HG03139 (cell line): Measurements from ENCODE around the gene FILIP1L.
"Not testable (repeated sequence)": the region's sequence is repeated elsewhere in the genome, so short reads cannot be mapped to it uniquely, and the experiment has no call there.

Experiments used
- ATAC-seq: cut with Tn5 transposase; IDR thresholded peaks from one replicate; pipeline ENCODE4 v1.9.1; 2021; ENCODE audit not compliant: unreplicated experiment

Gene FILIP1L

DNA sequence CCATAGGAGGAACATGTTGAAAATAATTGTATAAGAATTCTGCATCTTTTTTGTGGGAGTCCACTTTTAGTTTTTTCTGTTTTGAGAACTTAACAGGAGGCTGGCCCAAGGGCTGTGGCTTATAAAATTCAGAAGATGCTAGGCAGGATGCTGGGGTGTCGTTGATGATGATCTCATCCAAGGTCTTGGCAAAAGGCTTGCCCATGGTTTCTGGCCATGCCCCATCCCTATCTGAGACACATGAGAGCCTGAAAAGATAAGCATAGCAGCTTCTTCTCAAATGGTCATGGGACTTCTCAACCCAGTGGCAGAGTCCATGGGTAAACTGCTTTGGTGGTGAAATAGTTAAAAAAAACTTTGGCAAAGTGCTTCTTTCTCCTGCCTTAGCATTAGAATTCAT lies 261.4 kb downstream of the FILIP1L start:
- no peak for ATAC-seq

DNA sequence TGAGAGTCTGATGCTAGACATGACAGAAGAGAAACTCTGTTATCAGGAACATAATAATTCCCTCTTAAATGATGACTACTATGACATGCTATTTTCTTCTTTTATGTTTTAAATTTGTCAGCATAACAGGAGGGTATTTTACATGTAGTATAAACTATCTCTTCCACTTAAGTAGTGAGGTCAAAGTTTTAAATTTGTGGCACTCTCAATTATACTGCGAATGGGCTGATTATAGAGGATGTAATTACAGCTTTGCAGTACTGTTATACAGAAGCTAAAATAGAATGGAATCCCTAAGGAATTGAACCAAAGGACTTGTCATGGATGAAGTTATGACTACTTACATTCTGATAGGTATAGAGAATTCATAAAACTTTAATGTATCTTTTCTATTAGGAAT lies 262.3 kb downstream of the FILIP1L start:
- no peak for ATAC-seq

DNA sequence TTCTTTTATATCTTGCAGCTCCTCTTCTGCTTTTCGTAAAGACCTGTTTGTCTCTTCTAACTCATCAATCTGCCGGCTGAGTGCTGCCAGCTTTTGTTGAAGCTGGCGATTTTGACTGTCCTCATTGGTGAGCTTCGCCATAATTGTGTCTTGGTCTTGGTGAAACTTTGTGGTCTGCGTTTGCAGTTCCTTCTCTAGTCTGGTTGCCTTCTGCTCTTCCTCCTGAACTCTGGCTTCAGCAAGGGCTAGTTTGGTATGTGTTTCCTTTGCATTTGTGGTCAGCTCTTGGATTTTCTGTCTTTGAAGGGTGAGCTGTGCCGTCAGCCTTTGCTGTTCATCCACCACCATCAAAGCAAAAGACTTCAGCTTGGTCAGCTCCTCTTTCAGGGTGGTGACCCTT lies 263.7 kb downstream of the FILIP1L start:
- no peak for ATAC-seq

DNA sequence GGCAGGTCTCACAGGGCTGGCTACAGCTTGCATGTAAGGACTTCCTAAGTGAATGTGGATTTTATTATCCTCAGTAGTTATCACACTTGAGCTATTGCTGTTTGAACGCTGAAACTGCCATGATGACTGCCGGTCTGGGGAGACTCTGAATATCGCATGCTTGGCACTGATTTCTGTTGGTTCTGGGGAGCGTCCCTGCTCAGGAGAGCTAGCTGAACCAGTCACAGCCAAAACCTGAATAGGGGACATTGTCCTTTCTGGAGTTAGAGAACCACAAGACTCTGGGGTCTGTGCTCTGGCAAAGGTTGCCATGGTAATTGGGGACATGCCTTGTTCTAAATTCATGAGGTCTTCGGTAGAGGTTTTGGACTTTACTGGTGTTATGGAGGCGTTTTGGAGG lies 265.9 kb downstream of the FILIP1L start:
- no peak for ATAC-seq

DNA sequence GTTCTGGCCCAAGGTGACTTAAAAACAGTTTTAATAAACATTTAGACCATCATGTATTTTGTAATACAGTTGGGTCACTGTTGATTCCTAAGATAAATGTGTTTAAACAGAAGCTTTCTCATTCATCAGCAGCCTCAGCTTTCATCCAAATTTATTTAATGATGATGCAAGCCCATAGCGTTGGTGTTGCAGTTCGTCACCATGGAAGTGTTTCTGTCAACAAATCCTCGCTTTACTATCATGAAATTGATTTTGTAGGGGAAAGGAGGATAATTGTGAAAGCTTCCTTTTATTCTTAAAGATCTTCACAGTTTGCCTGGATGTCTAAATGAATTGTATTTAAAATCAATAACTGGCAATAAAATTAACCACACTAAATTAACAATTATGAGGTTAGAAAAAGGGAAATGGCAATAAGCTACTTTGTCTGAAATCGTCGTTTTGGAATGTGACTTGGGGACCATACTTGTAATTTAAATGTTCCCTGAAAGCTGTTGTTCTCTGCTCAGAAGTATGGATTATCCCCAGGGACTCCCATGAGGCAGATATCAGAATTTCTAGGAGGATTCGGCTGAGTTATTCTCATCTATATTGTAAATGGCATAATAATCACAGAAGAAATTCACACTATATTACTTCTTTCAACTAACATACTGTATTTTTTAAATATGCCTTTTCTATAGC lies 267.7 kb downstream of the FILIP1L start:
- no peak for ATAC-seq

DNA sequence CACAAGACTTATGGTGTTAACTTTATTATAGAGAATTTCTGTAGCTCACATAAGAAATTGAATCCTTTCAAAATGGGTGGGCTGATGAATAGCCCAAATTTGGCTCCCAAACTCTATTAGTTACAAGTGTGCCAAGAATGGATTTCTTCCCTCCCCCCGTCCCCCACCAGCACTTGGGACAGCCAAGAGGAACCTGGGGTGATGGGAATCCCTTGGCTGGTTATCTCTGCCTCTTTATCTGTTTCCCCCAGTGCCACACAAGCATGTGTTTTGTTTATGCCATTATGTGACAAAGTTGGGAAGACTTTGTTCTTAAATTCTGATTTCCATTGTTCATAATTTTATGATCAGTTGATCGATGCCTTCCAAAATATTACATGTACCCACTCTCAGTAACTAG lies 268.3 kb downstream of the FILIP1L start:
- ATAC-seq = no peak

DNA sequence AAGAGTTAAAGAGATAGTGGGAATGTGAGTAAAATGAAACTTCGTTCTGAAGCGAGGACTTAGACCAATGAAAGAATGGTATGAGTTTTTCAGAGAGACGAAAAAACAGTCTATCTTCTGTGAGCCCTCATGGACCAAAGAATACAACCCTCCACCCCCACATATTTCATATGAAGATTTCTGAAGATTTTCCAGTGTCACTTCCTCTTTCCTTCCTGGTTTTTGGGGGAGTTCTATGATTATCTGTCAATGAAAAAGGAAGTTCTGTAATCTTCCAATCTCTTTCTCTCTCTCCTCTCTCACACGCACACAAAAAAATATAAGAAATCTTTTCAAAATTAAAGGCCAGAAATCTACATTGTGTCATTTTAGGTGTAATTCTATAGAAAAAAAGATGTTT lies 269.0 kb downstream of the FILIP1L start:
- no peak for ATAC-seq

DNA sequence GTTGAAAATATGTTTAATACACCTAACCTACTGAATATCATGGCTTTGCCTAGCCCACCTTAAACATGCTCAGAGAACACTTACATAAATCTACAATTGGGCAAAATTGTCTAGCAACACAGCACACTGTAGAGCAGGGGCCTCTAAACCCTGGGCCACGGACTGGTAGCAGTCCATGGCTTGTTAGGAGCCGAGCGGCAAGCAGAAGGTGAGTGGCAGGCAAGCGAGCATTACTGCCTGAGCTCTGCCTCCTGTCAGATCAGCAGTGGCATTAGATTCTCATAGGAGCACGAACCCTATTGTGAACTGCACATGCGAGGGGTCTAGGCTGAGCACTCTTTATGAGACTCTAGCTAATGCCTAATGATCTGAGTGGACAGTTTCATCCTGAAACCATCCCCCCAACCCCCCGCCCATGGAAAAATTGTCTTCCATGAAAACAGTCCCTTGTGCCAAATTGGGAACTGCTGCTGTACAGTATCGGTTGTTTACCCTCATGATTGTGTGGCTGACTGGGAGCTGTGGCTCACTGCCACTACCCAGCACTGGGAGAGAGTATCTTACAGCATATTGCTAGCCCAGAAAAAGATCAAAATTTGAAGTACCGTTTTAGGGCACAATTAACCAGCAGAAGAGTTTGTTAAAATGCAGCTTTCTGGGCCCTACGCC lies 270.6 kb downstream of the FILIP1L start:
- ATAC-seq = no peak

DNA sequence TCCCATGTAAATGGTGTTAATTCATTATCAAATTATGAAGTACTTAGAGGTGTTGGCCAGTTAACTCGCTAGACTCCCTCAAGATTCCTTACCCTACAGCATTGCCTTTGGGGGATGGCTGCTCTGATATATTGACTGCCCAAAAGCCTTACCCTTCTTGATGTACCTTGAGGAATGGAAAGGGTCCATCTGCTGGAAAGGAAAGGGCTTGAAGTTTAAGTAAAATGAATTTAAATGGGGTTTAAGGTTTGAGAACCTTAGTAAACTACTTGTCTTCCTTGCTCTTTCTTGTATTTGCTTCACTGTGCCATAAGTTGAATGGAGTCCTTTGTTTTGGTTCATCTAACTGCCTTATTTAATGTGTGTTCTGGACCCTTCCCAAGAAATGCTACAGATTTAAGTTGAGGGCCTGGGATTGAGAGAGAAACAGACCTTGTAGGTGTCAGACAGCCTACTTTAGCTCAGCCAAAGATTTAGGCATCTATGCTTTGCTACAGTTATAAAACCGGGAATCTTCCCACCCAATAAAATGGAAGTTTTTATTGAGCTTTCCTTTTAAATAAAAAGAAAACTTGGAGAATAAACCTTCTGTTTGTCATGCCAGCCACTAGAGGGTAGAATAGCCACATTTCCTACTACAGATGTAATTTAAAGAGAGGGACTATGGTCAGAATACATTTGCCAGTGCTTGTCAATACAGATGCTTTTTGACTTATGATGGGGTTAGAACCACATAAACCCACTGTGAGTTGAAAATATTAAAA lies 271.3 kb downstream of the FILIP1L start:
- no peak for ATAC-seq

DNA sequence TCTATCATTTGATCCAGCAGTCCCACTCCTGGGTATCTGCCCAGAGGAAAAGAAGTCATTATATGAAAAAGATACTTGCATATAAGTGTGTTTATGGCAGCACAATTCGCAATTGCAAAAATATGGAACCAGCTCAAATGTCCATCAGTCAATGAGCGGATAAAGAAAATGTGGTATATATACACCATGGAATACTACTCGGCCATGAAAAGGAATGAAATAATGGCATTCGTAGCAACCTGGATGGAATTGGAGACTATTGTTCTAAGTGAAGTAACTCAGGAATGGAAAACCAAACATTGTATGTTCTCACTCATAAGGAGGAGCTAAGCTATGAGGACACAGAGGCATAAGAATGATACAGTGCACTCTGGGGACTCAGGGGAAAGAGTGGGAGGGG lies 272.4 kb downstream of the FILIP1L start:
- not testable (repeated sequence) for ATAC-seq

DNA sequence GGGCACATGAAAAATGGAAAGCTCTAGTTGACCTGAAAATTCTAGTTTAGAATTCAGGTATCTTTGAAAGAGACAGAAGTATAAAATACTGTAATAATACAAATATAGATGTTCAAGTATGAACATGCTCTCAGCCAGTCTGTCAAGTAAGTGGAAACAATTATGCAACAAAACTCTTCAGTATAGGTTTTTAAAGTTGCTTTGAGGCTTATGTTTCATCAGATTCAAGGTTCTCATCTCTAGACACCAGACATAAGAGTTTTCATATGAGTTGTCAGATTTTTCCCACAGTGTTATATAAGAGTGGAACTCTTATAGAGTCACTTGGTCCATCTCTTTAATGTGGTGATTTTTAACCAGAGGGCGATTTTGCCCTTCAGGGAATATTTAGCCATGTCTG lies 274.7 kb downstream of the FILIP1L start:
- ATAC-seq = no peak

DNA sequence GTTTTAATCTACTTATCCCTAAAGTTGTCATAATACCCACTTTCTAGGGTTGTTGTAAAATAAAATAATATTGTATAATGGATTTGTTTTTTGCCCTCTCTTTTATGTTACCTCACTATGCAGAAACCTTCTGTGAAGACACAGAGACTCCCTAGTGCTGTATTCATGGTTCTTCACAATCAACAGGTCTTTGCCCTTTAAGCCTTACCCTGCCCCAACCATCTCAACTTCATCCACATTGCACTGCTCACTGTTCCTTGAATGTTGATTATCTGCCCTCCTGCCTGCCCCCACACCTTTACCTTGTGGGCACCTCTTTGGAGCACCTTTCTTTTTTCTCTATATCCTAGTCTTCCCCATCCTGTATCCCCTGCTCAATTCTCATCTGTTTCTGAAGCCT lies 275.5 kb downstream of the FILIP1L start:
- ATAC-seq = no peak

DNA sequence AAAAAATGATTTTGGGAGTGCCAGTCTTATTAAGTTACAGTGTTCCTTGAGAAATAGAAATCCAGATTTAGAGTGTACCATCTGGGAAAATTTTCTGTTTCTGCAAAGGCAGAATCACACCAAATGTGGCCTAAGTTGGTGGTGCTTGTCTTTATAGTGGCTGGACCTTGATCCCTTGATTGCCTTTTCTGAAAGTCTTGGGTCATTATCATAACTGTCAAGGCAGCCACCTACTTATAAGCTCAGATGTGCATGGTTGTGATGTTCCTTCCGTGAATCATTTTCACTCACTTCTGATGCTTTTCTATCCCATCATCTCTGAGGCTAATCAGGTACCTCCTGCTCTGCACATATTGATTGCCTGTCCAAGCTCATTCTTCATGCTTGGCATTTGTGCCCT lies 276.6 kb downstream of the FILIP1L start:
- ATAC-seq = no peak

DNA sequence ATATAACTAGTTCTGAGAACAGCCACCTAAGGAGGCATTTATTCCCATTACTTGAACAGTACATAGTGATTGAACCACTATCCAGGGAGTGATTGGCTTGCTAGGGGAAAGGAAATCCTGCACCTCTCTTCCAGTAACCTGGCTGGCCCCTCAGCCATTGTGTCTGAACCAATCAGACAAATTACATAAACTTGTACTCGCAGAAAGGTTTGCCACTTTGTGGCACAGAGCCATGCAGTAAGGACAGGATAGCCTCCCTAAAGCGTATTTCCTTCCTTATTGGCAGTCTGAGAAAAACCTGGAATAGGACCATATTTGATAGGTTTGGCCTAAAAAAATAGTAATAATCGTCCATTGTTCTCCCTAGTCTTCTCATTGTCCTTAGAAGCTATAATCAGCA lies 277.6 kb downstream of the FILIP1L start:
- ATAC-seq = no peak

DNA sequence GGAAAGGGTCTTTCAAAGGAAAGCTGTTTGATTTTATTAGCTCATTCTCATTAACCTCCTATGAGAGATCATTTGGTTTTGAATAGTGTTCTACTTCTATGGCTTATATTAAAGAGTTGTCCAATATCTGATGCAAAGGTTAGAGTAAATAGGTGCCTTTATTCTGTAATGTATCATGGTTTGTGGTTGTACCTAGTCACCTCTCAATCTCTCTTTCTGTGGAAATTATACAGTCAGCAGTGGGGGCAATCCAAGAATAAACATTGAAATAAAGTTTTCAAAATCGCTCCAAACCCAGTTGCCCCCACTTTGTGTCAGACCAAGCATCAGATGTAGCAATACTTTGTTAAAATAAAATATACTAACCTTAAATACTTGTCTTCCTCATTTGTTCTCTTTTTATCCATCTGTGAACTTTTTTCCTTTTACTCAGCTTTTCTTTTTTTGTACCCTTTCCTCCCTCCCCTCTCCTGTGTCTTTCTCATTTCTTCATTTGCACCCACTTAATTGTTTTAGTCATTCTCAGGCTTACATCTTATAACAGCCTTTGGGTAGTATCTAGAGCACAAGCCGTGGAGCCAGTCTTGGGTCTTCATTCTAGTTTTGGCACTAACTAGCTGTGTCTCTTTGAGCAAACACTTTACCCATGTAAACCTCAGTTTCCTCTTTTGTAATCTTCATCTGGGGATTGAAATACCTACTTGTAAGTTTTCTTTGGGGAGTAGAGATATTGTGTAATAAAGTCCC lies 279.9 kb downstream of the FILIP1L start:
- ATAC-seq = no peak

DNA sequence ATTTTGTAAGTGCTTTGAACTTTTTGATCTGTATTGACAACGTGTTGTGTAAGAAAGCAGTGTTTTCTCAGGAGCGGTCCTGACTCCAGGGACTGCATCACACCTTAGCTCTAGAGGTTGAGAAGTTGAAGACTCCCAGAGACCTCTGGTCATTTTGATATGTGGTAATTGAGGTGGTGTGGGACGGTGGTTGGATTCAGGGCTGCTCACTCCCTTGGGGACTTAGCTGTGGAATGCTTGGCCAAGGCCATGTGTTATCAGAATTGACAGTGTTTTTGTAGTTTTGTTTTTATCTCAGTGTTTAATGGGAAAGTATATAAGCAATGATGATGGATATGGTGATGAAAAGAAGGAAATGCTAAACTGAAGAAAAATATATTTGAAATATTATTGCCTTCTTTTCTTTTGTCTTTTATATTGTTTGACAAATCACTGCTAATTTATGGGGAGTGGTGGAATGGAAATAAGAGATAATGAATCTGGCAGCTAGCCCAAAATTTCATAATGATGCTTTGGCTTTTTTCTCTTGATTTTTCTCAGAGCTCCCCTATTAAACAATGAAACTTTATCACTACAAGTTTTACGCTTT lies 280.6 kb downstream of the FILIP1L start:
- ATAC-seq = no peak

DNA sequence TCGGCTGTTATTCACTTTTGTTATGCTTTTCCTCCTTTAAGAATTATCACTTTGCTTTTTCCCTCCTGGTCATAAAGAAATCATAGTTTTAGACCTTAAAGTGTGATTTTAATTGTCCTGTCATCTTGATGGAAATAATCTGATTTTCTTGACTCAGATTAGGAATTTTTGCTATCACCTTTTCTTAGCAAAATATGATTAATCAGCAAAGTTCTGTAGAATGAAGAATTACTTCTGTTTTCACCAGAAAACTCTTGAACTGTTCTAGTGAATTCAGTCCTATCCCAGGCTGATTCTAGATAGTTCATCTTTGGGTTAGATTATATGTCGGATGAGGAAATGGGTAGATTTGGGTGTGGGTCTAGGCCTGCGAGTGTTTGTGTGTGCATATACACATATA lies 284.5 kb downstream of the FILIP1L start:
- ATAC-seq = no peak

DNA sequence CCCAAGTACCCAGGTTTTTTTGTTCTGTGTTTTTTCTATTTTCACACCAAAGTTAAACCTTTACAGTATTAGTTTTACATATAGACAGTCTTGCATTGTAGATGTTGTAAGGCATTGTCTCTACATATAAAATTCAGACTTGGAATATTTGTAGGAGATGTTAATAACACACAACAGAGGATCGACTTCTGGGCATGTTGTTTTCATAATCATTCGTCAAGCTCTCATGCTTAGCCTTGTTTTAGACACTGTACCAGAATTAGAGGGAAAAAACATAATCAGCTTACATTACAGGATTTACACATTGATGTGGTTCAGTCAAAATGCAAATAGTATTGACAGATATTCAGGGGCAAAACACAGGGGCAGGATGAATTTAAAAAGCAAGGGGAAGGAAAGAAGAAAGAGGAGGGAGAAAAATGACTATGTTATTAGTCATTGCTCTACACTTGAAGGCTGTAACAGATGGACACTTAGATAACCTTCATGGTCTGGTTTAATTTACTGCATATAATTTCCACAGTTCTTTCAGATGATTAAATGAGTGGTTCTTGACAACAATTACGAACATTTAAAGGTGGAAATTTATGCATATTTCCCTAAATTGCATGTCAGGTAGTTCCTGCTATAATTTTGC lies 289.2 kb downstream of the FILIP1L start:
- ATAC-seq = no peak

DNA sequence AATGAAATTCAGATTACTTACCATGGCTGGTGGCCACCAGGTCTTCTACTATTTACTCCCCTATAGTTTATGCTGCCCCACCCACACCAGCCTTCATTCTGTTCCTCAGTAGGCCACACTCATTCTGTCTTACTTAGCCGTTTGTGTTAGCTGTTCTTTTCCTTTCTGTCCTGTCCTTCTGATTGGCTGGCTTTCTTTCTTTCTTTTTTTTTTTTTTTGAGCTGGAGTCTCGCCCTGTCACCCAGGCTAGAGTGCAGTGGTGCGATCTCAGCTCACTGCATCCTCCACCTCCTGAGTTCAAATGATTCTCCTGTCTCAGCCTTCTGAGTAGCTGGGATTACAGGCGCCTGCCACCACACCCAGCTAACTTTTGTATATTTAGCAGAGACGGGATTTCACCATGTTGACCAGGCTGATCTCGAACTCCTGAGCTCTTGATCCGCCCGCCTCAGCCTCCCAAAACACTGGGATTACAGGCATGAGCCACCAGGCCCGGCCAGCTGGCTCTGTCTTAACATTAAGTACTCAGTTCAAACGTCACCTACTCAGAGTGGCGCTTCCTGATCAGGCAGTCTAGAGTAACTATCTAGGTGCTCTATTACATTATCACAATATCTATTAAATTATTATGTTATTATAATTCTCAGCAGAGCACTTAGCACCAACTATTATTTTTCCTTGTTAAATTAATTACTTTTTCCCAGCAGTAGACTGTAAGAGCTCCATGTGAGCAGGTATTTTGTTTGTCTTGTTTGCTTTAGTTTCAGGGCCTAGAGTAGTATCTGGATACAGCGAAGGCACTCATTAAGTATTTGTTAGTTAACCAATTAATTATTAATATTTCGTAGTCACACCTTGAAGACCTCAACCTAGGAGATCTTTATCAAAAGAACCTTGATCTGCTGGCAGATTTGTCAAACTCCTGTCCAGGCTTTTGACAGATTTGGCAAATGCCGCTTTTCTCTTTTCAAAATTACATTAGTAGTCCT lies 290.3 kb downstream of the FILIP1L start:
- ATAC-seq = no peak
